GM18868 (cell line): ENCODE data around the gene OBSL1.

Experiments
- ATAC-seq: cut with Tn5 transposase; IDR thresholded peaks from one replicate; pipeline ENCODE4 v1.9.1; 2021; ENCODE audit warnings: mild to moderate bottlenecking, moderate library complexity; ENCODE audit not compliant: unreplicated experiment

The OBSL1 gene

DNA sequence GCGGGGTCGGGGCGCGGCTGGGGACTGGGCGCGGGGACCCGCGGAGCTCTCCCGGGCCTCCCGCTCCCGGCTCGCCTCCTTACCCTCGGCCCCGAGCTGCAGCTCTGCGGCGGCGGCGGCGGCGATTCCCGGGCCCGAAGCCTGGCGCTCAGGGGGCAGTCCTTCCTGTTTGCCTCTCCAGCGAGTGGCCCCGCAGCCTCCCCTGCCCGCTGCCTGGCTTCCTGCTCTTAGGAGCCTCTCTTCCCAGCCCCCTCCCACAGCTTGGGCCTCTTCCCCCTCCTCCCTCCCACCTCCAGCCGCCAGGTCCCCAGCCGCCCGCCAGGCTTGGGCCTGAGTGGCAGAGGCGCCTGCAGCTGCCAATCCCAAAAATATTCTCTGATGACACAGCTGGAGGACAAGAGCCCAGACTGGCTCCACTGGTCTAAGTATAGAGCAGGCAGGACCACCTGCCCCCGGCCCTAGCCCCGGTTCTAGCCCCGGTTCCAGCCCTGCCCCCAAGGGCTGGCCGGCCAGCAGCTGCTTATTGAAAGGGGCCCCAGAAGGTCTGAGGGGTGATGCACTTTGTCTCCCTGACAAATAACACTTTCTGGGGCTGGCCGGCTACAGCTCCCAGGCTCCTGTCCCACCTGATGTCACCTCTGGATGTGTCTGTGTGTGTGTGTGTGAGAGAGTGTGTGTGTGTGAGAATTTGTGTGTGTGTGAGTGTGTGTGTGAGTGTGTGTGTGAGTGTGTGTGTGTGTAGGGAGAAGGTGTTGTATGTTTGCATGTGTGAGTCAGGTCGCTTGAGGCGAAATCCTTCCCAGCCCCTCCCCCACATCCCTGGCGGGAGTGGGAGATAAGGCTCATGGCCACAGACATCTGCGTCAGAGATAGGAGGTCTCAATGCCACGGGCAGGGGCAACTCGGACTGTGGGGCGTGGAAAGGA lies at the start of gene OBSL1:
TSS of gene OBSL1 (minus strand) at position 229 of the 926 bp plus-strand sequence. CDS start 307 bp downstream, outside the sequence.
- no peak for ATAC-seq

GRCh38 chr2:219620546-219620945 lies 49.2 kb upstream of the OBSL1 start:
- no peak for ATAC-seq

DNA sequence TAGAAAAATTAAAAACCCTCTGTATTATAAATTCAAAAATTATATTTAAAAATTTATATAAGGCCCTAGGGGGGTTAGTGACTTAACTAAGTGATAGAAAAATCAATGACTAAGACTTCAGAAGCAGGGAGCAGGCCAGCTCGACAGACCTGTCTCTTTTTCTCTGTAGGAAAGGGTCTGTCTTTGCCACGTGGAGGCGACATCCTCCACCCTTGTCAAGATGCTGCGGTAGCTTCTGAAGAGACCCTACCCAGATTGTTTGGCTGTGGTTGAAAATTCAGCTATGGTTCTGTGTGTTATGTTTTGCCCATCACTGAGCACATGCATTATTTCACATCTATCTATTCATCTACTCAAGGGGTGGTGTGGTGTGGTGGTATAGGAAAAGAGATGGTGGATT lies 47.9 kb upstream of the OBSL1 start:
- no peak for ATAC-seq

- no peak for ATAC-seq
These were observed 47.4 kb upstream of the OBSL1 start for GRCh38 chr2:219618733-219619122.

- no peak for ATAC-seq
These were observed 45.2 kb upstream of the OBSL1 start for GRCh38 chr2:219616550-219616949.

GRCh38 chr2:219615894-219616293 lies 44.6 kb upstream of the OBSL1 start:
- ATAC-seq = no peak

GRCh38 chr2:219615036-219615435 lies 43.7 kb upstream of the OBSL1 start:
- ATAC-seq = no peak

GRCh38 chr2:219614076-219614860 lies 42.9 kb upstream of the OBSL1 start:
- no peak for ATAC-seq

DNA sequence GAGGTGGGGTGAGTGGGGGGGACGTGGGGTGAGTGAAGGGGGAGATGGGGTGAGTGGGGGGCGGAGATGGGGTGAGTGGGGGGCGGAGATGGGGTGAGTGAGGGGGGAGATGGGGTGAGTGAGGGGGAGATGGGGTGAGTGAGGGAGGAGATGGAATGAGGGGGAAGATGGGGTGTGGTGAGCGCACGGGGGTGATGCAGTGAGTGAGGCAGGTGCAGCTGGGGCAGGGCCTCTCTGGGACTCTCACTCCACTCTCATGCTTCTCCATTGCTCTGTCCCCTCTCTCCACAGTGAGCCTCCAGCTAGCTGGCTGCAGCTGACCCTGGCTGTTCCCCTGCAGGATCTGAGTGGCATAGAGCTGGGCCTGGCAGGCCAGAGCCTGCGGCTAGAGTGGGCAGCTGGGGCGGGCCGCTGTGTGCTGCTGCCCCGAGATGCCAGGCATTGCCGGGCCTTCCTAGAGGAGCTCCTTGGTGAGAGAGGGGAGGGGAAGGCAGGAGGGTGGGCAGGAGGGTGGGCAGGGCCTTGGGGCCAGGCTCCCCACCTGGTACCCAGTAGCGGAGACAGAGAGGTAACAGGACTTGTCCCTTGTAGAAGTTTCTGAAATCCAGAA lies 42.2 kb upstream of the OBSL1 start:
- no peak for ATAC-seq

- no peak for ATAC-seq
These were observed 41.4 kb upstream of the OBSL1 start for GRCh38 chr2:219612577-219613286.

DNA sequence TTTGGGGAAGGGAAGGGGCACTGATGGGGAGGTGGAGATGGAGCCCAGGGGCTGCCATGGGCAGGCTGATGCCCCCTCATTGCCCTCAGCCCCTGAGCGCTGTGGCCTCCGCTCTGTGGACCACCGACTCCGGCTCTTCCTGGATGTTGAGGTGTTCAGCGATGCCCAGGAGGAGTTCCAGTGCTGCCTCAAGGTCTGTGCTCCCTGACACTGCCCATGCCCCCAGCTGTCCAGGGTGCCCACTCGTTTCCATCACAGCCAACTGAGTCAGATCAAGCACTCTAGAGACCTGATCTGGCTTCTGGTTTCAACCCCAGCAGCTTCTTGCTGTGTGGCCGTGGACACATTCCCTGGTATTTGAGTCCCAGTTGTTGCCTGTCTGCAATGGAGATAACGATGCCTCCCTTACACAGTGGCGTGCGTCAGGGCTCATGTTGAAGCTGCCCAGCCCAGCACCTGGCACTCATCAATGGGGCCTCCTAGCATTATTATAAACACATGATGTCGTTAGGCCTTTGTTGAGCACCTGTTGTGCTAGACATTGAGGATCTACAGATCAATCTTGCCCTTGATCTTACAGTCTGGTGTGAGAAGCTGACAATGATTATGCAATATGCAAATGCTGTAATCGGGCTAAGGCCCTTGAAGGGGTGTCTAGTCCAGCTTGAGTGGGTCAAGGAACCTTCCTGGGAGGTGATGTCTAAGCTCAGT lies 40.7 kb upstream of the OBSL1 start:
- ATAC-seq = no peak

DNA sequence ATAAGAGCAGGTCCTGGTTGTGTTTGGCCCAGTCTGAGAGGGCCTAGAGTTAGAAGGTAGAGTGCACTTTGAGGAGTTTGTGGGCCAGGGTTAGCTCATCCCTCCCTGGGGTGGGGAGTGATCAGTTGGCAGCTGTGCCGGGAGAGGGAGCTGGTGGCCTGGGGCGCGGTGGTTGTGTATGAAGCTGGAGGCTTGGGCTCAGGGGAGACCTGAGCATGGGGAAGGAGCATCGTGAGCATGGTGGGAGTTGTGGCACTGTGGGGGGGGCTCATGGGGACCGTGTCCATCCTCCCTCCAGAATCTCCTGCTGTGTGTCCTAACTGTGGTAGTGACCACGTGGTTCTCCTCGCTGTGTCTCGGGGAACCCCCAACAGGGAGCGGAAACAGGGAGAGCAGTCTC lies 40.0 kb upstream of the OBSL1 start:
- no peak for ATAC-seq

GRCh38 chr2:219609149-219609750 lies 37.9 kb upstream of the OBSL1 start:
- no peak for ATAC-seq

GRCh38 chr2:219608399-219608964 lies 37.1 kb upstream of the OBSL1 start:
- no peak for ATAC-seq

GRCh38 chr2:219607931-219608330 lies 36.6 kb upstream of the OBSL1 start:
- no peak for ATAC-seq

GRCh38 chr2:219605607-219605954 lies 34.2 kb upstream of the OBSL1 start:
- ATAC-seq = no peak

- ATAC-seq = peak; percentile 62
These were observed 32.4 kb upstream of the OBSL1 start for GRCh38 chr2:219603771-219604170.

- no peak for ATAC-seq
These were observed 27.2 kb upstream of the OBSL1 start for GRCh38 chr2:219598308-219599078.
